H1 (cell line): ENCODE results near the gene GAN. TPM values are rescaled to one million over a fixed set of nuclear protein-coding genes. Genes with fewer than 3 reads are reported as not detected.

Source experiments
- BCL11A ChIP-seq, 2 experiments: IDR thresholded peaks; one replicate each; pipeline ENCODE4 v1.6.1; 2011; ENCODE audit warnings: low read depth in 2 of 2, low read length in 2 of 2, mild to moderate bottlenecking in 2 of 2
- CHD7 ChIP-seq: fragments of 300-600 bp; sonication (generic); IDR thresholded peaks from 2 replicates; pipeline ENCODE4 v1.7.1; 2012; ENCODE audit warnings: low read length, moderate library complexity, mild to moderate bottlenecking, inconsistent platforms; ENCODE audit not compliant: insufficient replicate concordance
- GABPA ChIP-seq: IDR thresholded peaks from 2 replicates; pipeline ENCODE4 v1.6.1; 2011; ENCODE audit warnings: mild to moderate bottlenecking, low read length, moderate library complexity, borderline replicate concordance; ENCODE audit not compliant: insufficient read depth
- GTF2F1 ChIP-seq: IDR thresholded peaks from 2 replicates; pipeline ENCODE4 v1.6.1; 2012; ENCODE audit warnings: low read depth, low read length, improper control_type of control experiment, borderline replicate concordance
- RAD21 ChIP-seq, 2 experiments: IDR thresholded peaks in 1 of 2; conservative IDR thresholded peaks in 1 of 2; 2 replicates each; pipeline ENCODE4 v1.6.1; 2011; ENCODE audit warnings: low read depth in 2 of 2, low read length in 2 of 2, improper control_type of control experiment in 1 of 2, inconsistent platforms in 1 of 2, mild to moderate bottlenecking in 1 of 2, moderate library complexity in 1 of 2
- RBBP5 ChIP-seq: IDR thresholded peaks from 2 replicates; pipeline ENCODE4 v1.7.1; 2012; ENCODE audit warnings: low read depth, mild to moderate bottlenecking, inconsistent platforms, low read length, moderate library complexity, borderline replicate concordance
- RNF2 ChIP-seq: fragments of 200-900, 300-1000 bp; sonication (generic); IDR thresholded peaks from 2 replicates; pipeline ENCODE4 v1.7.1; 2016; ENCODE audit warnings: borderline replicate concordance, low read depth, mild to moderate bottlenecking, antibody characterized with exemption, low read length; ENCODE audit not compliant: poor library complexity, severe bottlenecking; ENCODE audit errors: missing control alignments
- SIN3A ChIP-seq, 2 experiments: IDR thresholded peaks in 1 of 2; conservative IDR thresholded peaks in 1 of 2; 2 replicates each; pipeline ENCODE4 v1.6.1; 2011 to 2012; ENCODE audit warnings: low read length in 2 of 2, improper control_type of control experiment in 1 of 2, low read depth in 1 of 2, mild to moderate bottlenecking in 1 of 2
- SIRT6 ChIP-seq: IDR thresholded peaks from one replicate; pipeline ENCODE4 v1.7.1; 2012; ENCODE audit warnings: low read length, inconsistent platforms
- ZNF274 ChIP-seq: IDR thresholded peaks from 2 replicates; pipeline ENCODE4 v1.7.0; 2012; ENCODE audit warnings: low read length, borderline replicate concordance; ENCODE audit errors: extremely low read depth
- polyA plus RNA-seq, 7 experiments: library from polyadenylated mRNA; depleted of rRNA in 3 of 7; stranded (reverse) in 5 of 7; unstranded in 2 of 7; fragments of >200 nt in 5 of 7; fragments of 200-250 nt in 2 of 7; gene quantifications; 1 replicate in 5 of 7; 2 replicates in 1 of 7; 4 replicates in 1 of 7; pipeline versions ENCODE4 v1.2.1 to v1.2.3, GENCODE V29; 2011 to 2013; ENCODE audit warnings: missing spikeins in 2 of 7, mixed read lengths in 2 of 7
- total RNA-seq: library from RNA; stranded (reverse); fragmentation: NEBNext Ultra II Directional; extraction: Animal tissue kit (Norgen Biotek cat#: 25700); gene quantifications from 2 replicates; pipeline ENCODE4 v1.2.1, GENCODE V29; 2021

Gene GAN
- total and polyA plus RNA-seq, 2 of the 8 experiments (the other 6 are each of a cell fraction or from before 2014, with no cell fraction given): 4.5 to 23.9 TPM

DNA sequence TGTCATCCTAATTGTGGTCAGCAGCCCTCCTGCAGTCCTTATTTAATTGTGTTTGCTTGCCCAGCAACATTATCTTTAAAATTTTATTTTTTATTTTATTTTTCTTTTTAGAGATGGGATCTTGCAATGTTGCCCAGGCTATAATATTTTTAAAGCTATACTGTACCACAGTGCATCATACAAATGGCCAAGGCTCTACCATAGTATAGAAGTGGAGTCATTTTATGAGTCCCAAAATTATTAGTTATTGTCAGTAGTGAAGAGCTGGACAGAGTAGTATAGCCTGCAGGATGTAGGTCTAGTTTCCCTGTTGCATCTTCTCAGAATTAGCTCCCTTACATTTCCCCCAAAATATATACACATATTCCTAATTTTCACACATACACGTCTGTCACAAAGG lies 44.1 kb downstream of the GAN start (continued):
- TF ChIP-seq CHD7 (no peak), SIRT6 (no peak), GABPA (no peak), GTF2F1 (no peak), RAD21 (IDR thresholded peaks at IDR 0.05 in 1 of 2, conservative IDR thresholded peaks at IDR 0.05 in 1 of 2; ENCODE audit: low read depth in 2 of 2, low read length in 2 of 2) (no peak), SIN3A (conservative IDR thresholded peaks at IDR 0.05 in 1 of 2, IDR thresholded peaks at IDR 0.05 in 1 of 2; ENCODE audit: low read depth in 1 of 2, low read length in 2 of 2) (no peak), RBBP5 (no peak), ZNF274 (no peak), BCL11A (IDR thresholded peaks at IDR 0.05; ENCODE audit: low read depth in 2 of 2, low read length in 2 of 2) (no peak), RNF2 (no peak)
